Measurements from ENCODE around the gene HSPB8.
A peak's percentile ranks its signal among the peaks of the same experiment; 100 is the strongest.
"Not testable (repeated sequence)": the region's sequence is repeated elsewhere in the genome, so short reads cannot be mapped to it uniquely, and the experiment has no call there.

HSPB8 gene

DNA sequence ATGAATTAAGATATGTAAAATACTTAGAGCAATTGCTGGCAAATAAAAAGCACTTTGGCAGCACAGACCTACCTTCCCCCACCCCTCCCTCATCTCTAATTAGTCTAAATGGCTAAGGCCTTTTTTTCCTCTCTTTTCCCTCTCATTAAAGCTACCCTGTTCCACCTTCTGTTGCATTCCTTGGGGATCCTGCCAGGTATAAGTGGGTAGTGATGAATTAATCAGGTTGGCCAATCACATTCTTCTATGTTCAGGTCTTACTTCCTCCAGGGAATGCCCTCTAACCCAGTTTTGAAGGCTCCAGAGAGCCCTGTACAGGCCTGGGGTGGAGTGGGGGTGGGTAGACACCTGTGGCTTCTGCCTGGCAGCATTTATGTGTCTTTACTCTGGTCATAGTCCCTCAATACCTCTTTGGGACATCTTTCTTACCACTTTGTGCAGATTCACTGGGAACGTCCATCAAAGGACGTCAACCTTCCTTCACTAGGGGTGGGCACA, 28.4 kb downstream of the HSPB8 start:
- DNase-seq: no peak

DNA sequence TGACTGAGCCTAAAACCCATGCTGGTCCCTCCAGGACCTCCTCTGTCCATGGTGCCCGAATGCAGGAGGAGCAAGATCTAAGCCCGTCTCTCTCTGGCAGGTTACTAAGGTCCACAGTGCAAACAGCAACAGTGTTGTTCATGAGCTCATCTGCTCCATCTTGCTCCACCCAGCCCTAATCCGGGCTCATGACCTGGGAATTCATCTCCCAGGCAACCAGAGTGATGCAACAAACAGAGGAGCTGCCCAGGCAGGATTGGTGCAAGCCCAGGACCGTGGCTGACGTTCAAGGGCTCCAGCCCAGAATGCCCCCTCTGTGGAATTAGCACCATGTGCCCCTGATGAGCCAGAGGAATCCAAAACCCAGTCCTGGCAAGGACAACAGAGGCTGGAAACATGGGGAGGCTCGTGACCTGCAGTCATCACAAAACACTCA, 29.9 kb downstream of the HSPB8 start:
- DNase-seq: no peak

DNA sequence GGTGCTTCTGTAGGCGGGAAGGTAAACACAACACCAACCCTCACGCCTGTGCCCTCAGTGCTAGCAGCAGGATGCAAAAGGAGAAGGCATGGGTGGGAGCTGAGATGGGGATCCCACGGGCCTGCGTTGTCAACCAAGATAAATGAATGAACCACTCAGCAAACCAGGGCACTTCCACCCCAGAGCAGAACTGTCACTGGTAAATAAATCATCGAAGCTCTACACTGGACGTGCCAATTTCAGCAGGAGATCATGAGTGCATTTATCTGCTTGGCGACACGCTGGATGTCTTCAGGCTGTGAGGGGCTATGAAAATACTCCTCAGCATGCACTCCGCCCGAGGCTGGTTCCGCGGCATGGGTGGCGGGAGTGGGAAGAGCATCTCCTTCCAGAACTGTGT, 33.2 kb downstream of the HSPB8 start:
- DNase-seq: no peak

DNA sequence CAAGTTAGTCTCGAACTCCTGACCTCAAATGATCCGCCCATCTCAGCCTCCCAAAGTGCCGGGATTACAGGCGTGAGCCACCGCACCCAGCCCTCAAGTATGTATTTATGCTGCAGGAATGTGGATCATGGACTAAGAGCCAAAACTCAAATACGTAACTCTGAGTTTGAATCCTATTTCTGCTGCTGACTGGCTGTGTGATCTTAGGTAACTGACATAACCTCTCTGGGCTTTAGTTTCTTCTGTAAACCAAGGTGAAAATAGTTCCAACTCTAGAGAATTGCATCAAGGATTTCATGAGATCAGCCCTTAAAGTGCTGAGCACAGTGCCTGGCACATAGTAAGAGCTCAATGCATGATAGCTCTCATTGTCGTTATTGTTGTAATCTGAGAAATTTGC, 37.4 kb downstream of the HSPB8 start:
- no peak for DNase-seq

DNA sequence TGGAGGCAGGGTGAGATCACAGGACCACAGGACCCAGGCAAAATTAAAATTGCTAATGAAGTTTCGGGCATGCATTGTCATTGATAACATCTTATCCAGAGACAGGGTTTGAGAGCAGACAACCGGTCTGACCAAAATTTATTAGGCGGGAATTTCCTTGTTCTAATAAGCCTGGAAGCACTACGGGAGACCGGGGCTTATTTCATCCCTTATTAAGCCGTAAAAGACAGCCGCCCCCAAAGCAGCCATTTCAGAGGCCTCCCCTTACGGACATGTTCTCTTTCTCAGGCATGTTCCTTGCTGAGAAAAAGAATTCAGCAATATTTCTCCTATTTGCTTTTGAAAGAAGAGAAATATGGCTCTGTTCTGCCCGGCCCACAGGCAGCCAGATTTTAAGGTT, 40.1 kb downstream of the HSPB8 start:
- not testable (repeated sequence) for DNase-seq

DNA sequence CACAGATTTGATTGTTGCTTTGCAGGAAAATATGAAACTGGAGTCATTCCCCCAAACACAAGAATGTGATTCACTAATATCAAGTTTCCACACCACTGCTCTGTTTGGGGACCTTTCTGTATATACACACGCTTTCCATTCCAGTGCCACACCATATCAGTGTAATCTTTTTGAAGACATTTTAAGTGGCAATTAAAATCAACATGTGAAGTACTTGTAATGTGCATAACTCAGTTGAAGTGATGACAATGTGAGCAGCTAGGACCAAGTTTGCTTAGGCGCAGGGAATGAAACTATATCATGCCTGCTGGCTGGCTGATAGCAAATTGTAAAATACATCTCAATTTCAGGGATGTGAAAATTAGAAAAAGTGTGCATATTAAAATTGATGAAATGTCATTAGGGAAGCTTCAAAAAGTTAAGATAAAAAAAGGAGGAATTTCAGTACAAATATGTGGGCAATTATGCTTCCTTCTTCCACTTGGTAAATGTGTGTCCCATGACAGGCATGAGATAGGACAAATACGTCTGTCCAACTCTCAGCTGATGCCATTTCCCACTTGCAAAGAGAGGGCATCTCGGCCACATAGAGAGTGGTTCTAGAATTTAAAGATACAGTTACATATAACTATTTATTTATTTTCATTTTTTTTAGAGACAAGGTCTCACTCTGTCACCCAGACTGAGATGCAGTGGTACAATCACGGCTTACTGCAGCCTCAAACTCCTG, 43.7 kb downstream of the HSPB8 start:
- no peak for DNase-seq

DNA sequence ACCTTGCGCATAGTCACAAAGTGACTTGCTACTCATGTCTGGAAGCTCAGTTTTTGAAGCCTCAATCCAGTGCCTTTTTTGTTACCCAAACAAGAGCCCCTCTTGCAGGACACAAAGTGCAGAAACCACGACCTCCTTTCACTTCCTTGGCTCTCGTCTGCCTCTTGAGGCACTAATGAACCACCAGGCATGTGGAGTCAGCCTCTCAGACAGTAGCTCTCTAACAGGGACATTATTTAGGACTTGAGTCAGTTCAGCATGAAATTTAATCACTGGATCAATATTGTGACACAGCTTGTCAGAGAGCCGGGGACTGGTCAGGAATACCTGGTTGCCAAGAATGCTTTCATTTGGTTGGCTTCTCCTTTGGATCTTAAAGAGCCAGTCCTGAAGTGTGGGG, 46.7 kb downstream of the HSPB8 start:
- no peak for DNase-seq

DNA sequence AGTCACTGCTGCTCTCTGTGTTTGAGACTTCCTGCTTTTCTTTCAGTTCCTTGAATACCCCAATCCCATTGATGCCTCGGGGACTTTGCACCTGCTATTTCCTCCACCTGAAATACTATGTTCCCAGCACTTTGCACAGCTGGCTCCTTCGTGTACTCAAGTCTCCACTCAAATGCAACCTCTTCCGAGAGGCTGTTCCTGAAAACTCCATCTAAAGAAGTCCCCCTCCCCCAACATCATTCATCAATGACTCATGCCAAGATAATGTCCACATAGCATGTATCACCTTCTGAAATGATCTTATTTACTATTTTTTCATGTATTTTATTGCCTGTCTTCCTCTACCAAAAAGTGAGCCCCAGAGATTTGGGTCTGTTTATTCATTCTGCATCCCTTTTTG, 48.6 kb downstream of the HSPB8 start:
- DNase-seq: no peak

DNA sequence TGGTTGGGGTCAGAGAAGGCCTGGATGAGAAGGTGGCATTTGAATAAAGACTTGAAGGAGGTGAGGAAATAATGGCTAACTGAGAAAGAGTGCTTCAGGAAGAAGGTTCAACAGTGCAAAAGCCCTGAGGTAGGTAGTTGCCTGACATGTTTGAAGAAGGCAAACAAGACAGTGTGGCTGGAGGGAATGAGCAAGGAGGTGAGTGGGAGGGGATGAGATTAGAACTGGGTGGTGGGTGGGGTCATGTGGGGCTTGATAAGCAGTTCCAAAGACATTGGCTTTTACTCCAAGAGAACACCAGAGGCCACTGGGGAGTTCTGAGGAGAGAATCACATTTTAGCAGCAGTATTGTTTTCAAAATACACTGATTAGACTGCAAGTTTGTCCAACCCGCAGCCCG, 50.5 kb downstream of the HSPB8 start:
- DNase-seq: no peak

DNA sequence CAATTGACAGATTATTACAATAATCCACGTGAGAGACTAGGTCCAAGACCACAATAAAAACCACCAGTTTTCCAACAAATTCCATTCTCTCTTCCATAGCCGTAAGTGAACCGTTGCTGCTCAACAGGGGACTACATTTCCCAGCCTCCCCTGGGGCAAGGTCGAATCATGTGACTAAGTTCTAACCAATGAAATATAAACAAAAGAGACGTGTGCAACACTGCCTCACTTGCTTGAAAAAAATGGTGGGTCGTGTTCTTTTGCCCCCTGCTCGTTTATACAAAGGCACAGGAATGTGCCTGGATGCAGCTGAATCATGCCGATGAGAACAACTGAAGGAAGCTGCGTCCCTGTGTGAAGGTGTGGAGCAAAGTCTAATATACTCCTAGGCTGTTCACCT, 51.1 kb downstream of the HSPB8 start:
- DNase-seq: peak; percentile 17

DNA sequence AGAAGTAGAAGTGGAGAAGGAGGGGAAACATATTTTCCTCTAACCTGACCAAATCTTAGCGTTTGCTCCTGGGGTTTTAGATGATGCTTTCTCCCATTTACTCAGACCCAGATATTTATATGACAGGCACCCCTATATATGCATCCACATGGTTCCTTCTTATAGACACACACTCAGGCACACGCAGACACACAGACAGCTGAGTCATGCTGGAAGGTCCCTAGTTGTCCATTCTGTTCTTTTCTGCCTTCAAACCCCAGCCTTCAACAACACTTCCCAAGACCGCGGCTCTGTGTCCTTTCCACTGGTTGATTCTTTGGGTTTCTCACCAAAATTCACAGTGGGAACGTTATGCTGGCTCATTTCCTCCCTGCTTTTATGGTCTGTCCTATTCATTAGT, 52.1 kb downstream of the HSPB8 start:
- DNase-seq: no peak

DNA sequence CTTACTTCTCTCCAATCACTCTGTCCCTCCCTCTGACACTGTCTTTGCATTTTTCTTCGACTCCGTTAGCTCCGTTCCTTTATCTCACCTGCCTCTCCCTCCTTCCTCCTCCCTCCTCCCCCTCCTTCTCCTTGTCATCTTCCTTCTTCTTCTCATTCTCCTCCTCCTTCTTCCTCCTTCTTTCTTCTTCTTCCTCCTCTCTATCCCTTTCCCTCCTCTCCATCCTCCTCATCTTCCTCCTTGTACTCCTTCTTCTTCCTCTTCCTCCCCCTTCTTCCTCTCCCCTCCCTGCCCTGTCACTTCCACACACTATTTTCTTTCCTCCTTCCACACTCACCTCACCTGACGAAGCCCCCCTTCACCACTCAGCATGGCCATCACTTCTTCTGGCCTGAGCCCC, 53.0 kb downstream of the HSPB8 start:
- DNase-seq: no peak

DNA sequence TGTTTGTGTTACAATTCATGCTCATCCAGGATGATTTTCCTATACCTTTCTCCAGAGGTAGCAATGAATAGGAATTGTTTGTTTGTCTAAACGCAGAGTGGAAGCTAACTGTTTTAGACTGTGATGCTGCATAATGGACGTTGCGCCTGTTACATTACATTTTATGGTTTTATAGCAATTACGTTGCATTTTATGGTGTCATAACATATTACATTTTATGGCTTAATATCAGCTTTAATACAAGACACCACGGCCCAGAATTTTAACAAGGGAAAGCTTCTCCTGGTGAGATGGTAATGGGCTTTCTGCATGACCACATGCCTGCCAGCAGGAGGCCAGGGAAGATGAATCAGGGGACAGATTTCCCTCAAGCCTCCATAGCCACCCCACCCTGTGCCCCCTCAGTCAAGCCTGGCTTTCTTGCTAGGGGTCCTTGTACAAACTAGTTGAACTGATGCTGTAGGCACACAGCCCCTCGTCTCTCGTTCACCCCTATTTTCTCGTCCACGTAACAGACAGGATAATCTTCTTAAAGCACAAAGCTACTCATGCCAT, 56.5 kb downstream of the HSPB8 start:
- DNase-seq: peak; percentile 1

DNA sequence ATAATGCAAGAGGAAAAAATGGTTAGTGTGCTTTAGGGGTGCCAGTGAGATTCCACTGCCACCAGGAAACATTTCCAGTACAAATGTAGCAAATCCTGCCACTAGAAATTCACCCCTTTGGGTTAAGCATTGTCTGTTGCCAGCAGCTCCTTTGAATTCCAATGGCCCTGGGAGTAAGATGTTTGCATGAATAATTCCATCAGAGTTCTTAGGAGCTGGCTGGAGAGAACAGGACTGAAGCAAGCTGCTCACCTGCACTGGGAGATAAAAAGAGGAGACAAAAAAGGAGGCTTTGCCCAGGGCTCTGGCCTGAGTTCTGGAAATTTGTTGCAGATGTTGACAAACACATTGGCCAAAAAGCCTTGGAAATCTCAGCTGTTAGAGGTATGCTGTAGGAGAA, 57.6 kb downstream of the HSPB8 start:
- DNase-seq: no peak

DNA sequence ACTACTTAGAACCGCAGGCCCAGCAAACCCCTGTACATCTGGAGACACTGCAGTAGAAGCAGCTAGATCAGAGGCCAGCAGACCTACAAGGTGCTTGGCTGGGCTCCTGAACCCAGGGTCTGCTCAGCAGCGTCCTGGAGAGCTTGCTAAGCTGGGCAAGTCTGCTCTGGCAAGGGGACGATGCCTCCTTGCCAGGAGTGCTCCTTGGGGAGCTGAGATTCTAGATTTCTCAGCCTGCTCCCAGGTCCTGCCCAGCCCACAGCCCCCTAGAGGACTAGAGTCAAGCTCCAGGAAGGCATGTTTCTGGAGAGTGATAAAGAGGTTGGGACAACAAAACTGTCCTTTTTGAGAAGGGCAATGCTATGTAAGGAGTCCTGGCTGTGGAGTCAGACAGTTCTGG, 60.3 kb downstream of the HSPB8 start:
- no peak for DNase-seq

DNA sequence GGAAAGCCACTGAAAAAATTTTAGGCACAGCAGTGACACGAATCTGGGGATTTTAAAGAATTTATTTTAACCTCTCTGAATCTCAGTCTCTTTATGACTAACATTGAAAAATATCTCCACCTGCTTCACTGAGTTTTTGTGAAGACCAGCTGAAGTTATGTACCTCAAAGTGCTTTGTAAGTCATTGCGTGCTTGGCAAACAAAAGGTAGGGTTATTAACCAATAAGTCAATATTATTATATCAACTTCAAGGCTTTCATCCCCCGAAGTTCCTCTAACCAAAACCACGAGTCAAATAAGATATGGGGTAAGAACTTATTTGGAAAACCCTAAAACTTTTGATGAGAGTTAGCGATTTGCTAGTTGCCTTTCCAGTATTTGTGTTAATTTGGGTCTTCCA, 62.3 kb downstream of the HSPB8 start:
- no peak for DNase-seq

DNA sequence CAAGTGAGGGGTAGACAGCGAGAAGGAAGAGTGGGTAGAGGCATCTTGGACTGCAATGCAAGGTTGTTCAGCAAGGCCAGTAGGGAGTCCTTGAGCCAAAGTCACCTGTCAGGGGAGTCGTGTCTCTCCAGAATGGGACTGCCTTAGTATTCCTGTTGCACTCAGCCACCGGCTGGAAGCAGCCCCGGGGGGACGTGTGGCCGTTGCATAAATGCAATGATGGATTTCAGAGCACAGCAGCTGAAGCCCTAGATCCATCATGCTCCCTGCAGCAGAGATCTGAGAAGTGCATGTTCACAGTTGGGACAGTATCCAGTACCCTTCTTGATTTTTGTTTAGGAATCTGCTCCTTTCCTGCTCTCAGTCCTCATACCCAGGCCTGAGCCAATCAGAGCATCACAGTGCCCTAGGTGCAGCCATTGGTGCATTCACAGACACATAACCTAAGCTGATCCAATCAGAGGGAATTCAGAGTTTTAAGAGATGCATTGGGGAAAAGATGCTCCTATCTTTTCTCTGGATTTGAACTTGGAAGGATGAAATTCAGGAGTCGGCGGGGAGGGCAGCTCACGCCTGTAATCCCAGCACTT, 62.9 kb downstream of the HSPB8 start:
- no peak for DNase-seq

Measured in NCI-H526 treated with DMSO at 0.1 percent for 48 hours (cell line).